CD4-positive, alpha-beta T cell treated with Interleukin-2 at 100 ng/mL for 4 hours (primary cell): ENCODE measurements around the gene IVD.

Experiments used
- DNase-seq: peaks from one replicate; pipeline ENCODE4 v3.0.0-alpha.2; 2020; ENCODE audit warnings: low spot score

The IVD gene

DNA sequence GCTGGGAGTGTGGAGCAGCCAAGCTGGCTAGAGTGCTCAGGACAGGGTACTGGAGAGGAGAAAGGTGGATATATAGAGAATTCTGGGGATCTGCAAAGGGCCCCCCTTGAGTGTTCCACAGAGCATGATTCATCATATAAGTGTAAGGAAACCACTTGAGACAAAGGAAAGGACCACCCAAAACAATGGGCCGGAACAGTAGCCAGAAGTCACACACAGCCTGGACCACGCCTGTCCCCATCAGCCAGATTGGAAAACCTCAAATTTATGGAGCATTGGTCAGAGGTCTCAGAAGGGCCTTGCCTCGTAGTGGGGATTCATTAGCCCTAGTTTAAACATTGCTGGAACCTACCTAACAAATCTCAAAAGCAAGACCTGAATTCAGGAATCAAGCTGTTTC lies 28.0 kb upstream of the IVD start:
- no peak for DNase-seq

DNA sequence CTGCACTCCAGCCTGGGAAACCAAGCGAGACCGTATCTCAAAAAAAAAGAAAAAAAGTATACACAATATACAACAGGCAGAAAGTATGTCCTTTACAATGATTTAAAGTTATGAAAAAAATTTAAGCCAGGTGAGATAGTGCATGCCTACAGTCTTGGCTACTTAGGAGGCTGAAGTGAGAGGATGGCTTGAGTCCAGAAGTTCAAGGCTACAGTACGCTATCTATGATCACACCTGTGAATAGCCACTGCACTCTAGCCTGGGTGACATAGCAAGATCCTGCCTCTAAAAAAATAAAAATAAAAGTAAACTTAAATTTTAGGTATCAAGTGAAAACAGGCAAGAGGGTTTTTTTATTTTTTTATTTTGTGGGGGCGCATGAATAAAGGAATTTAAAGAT lies 26.2 kb upstream of the IVD start:
- DNase-seq = no peak

- no peak for DNase-seq
Measured at GRCh38 chr15:40379853-40380252, 25.7 kb upstream of the IVD start.

DNA sequence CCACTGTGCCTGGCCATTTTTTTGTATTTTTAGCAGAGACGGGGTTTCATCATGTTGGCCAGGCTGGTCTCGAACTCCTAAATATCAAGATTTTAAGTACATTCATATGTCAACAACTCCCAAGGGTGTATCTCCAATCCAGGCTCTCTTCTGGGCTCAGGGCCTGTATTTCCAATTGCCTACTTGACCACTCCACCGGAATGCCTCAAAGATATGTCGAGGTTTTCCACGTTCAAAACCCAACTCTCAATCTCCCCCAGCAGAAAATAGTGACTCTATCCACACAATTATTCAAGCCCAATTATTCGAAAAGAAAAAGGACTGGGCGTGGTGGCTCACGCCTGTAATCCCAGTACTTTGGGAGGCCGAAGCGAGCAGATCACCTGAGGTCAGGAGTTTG lies 25.0 kb upstream of the IVD start:
- no peak for DNase-seq

DNA sequence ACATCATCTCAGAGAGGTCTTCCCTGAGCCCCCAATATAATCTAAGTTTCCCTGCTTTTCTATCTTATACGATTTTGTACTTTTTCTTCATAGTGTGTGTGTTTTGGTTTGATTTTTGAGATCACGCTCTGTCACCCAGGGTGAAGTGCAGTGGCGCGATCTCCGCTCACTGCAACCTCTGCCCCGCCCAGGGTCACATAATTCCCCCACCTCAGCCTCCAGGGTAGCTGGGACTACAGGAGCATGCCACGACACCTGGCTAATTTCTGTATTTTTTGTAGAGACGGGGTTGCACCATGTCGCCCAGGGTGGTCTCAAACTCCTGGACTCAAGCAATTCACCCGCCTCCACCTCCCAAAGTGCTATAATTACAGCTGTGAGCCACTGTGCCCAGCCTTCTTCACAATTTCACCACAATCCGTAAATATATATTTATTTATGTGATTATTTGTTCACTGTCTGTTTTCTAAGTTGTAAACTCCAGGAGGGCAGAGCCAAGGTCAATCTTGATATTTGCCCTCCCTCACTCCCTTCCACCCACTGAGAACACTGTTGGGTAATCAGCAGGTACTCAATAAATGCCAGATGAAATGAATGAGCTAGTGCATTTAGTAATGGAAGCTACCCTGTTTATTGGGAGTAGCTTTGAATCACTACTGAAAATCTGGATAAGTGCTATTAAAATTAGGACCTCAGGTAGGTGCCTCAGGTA lies 23.6 kb upstream of the IVD start:
- DNase-seq = no peak

DNA sequence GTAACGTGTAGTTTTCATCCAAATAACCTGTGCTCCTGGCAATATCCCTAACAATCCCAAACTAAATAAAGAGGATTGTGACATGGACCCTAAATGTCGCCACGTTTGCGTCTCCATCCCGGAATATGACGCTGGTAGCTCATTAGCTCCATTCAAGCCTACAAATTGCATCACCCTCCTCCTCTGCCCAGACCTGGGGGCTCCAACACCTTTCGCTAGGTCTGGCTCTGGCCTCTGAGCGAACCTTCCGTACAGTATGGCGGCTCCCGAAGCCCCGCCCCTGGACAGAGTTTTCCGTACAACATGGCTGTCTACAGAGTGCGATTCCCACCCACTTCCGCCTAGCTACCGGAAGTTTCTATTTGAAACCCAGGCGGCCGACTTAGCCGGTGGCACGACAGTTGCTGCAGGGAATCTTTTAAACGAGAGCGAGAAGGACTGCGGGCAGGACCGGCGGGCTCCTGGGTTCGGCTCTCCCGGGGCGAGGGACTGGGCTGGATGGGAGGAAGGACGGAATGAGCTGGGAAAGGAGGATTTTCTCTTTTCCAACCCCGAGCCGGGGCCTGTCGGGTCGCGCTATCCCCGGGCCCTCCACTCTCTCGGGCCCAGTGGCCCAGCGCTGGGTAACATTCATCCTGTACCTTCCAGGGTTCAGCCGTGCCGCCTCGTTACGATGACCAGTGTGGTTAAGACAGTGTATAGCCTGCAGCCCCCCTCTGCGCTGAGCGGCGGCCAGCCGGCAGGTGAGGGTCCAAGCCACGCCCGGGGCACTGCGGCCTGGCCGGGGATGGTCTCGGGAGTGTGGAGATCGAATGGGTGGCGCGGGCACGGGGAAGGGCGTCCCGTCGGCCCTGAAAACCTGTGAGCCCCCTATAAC lies 22.8 kb upstream of the IVD start, which contains the start of gene KNSTRN:
TSS of gene KNSTRN (plus strand) at position 142 of the 877 bp plus-strand sequence. CDS start at position 257, 115 bp downstream.
- peak; percentile 95 for DNase-seq

GRCh38 chr15:40386480-40386879 lies 19.1 kb upstream of the IVD start:
- no peak for DNase-seq

DNA sequence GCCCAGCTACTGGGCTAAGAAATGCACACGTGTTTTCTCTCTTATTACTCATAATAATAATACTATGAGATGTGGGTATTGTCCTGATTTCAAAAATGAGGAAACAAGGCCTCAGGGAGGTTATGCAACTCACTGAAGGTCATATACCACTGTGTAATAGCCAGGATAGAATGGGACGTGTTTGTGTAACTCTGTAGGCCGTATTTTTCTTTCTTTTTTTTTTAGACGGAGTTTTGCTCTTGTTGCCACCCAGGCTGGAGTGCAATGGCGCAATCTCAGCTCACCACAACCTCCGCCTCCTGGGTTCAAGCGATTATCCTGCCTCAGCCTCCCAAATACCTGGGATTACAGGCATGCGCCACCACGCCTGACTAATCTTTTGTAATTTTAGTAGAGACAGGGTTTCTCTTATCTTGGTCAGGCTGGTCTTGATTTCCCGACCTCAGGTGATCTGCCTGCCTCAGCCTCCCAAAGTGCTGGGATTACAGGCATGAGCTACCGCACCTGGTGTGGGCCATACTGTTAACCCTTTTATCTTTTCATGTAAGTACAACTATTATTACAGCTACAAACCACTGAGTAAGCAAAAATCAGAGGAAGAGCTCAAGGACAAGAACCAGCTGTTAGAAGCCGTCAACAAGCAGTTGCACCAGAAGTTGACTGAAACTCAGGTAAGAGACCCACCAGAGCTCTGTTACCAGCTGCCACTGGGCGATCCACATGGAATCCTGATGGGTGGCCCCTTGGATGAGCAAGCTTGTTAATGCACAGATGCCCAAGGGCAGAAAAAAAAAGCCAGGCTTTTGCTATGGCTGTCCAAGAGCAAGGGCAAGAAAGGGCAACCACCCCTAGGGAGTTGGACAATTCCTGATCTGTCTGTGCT lies 16.4 kb upstream of the IVD start:
- DNase-seq = no peak

DNA sequence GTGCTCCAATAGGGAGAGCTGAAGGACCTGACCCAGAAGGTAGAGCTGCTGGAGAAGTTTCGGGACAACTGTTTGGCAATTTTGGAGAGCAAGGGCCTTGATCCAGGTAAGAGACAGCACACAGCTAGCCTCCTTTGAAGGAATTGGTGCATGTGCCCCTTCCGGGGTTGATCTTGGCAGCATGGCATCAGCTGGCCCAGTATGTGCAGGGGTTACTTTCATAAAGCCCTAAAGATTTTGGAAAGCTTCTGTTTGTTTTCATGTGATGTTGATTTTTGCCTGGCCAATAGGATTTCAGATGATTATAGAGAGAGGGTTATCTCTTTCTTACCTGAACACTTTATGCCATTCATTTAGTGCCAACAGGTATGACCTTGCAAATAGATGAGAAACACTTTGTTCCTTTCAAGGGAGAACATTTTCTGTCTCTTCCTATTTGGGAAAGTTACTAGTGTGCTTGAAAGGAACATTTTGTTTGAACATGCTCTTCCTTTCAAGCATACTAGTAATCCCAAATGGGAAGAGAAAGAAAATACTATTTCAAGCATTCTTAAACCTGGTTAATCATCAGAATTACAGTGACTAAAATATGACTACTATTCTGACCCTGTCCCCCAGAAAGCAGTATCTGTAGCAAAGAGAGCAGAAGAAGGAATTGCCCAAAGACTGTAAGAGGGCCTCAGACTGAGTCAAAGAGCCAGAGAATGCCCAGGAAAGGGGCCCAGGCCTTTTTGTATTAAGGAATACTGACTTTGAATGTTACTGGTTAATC lies 15.6 kb upstream of the IVD start:
- no peak for DNase-seq

DNA sequence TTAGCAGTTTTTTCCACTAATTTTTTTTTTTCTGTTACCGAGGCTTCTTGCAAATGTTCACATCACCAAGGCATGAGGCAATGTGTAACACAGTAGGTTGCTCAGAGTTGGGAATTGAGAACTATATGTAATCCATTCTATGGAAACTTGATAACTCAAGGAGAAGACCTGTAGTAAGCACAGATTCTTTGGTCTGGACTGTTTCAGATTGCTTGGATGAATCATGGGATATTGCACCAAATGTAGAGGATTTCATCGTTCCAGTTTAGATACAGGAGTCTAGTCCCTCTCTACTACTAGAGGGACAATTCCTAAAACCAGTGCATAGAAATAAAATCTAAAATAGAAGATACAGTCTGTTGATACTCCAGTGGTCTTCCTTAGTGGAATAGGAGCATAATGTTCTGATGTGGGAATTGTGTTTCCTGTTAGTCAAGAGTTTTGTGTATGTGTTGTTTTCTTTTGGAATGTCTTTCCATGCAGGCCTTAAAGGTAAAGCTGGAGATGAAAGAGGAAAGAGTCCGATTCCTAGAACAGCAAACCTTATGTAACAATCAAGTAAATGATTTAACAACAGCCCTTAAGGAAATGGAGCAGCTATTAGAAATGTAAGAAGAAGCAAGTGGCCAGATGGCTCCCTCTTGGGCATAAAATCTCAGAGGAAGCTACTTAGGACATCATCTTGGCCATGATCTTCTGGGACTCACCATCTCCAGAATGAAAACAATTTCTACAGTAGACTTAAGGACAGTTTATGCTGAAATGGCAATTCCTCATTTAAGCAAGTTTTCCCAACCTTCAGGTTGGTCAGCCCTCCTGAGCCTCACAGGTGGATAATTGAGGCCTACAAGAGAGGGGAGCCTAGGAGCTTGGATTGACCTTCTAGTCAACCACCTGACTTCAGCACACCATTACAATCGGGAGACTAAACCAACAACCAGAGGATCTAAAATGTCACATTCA lies 12.3 kb upstream of the IVD start:
- DNase-seq = no peak

- no peak for DNase-seq
Measured at GRCh38 chr15:40397688-40398412, 7.7 kb upstream of the IVD start.

DNA sequence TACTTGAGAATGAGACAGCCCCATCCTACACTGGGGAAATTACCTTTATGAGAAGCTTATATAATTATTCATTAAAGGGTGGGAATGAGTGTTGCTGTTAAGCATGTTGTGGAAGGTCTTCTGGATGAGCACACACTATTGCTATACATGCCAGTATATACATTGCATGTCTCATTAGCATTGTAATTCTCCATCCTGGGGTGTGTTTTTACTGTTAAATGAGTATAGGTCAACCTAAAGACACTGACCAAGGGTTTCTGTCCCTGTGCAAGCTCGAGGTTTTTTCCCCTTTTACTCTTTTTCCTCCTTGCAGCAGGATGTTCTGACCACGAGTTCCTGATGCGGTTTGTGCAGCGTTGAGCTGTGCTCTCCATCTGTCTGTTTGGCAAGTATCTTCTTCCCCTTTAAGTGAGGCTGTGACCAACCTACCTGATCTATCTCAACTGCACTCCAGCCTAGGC lies 7.2 kb upstream of the IVD start:
- no peak for DNase-seq

DNA sequence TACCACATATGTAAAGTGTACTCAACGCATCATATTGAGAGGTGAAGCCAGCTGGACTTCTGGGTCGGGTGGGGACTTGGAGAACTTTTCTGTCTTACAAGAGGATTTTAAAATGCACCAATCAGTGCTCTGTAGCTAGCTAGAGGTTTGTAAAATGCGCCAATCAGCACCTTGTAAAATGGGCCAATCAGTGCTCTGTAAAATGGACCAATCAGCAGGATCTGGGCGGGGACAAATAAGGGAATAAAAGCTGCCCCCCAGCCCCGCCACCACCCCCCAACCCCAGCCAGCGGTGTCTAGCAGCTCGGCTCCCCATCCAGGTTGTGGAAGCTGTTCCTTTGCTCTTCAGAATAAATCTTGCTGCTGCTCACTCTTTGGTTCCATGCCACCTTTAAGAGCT lies 6.2 kb upstream of the IVD start:
- no peak for DNase-seq

GRCh38 chr15:40407330-40407990 lies 1.9 kb downstream of the IVD start:
- no peak for DNase-seq

DNA sequence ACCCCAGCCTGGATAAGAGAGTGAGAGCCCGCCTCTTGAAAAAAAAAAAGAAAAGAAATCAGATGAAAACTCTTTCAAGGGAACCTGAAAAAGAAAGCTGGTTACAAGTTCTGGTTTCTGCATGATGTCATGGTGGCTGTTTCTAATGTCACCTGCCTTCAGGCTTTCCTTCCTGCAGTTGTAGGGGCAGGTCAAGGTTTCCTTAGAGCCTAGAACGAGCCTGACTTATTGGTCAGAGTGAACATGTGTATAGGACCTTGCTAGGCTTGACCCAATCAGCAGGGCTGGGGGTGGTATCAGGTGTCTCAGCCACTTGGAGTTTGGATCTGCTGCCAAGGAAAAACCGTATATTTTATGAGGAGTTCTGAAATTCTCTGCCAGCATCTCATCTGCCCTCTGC lies 3.8 kb downstream of the IVD start:
- no peak for DNase-seq

GRCh38 chr15:40410476-40410875 lies 4.9 kb downstream of the IVD start:
- no peak for DNase-seq

DNA sequence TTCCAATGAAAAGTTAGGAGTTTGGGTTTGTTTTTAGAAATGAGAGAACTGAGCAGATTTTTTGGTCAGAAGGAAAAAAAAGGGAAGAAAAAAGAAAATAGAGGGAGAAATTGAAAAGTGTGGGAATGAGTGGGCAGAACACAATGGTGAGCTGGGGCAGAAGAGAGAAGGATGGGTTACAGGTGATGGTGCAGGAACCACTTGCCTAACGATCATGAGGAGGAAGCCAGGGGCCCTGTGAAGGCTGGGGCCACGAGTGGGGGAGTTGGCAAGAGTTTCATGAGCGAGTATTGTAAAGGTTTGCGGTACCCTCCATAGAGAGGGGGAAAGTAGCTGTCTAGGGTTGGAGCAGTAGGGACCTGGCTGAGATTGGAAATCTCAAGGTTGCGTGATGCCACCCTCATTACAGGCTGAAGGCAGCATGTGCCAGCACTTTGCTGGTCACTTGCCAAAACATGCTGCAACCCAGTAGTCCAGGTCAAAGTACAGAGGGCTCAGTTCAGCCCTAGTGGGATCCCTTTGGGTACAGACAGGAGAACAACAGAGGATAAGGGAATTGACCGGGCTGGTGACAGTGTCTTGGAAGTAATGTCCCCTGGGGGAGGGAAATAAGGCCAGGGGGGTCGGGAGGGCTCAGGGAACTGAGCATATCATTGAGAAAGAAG lies 6.6 kb downstream of the IVD start:
- DNase-seq = no peak

DNA sequence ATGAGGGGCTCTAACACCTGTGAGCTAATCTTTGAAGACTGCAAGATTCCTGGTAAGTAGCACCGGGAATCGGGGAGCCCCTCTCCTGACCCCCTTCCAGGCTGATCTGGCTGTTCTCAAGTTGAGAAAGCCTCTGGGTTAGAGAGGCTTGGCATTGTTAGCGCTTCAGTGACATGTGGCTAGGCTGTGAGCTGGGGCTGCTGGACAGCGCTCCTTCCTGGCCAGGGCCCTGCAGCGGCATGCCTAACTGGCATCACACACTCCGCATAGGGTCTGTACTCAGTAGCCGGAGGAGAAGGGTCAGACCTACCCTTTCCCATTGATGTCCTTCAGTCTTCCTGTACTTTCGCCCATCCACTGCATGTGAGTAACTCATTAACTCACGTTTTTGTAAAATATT lies 7.4 kb downstream of the IVD start:
- DNase-seq = no peak

GRCh38 chr15:40414816-40415215 lies 9.2 kb downstream of the IVD start:
- no peak for DNase-seq
